ENCODE measurements around the gene FAM89B.
"Not testable (repeated sequence)": the region's sequence is repeated elsewhere in the genome, so short reads cannot be mapped to it uniquely, and the experiment has no call there.

Gene FAM89B

GRCh38 chr11:65556470-65557279, 15.7 kb upstream of the FAM89B start:
- no peak for DNase-seq (ENCODE audit: extremely low read depth in 1 of 2, low read depth in 1 of 2)

- no peak for DNase-seq (ENCODE audit: extremely low read depth in 1 of 2, low read depth in 1 of 2)
Observed at GRCh38 chr11:65557280-65558001, 14.9 kb upstream of the FAM89B start.

DNA sequence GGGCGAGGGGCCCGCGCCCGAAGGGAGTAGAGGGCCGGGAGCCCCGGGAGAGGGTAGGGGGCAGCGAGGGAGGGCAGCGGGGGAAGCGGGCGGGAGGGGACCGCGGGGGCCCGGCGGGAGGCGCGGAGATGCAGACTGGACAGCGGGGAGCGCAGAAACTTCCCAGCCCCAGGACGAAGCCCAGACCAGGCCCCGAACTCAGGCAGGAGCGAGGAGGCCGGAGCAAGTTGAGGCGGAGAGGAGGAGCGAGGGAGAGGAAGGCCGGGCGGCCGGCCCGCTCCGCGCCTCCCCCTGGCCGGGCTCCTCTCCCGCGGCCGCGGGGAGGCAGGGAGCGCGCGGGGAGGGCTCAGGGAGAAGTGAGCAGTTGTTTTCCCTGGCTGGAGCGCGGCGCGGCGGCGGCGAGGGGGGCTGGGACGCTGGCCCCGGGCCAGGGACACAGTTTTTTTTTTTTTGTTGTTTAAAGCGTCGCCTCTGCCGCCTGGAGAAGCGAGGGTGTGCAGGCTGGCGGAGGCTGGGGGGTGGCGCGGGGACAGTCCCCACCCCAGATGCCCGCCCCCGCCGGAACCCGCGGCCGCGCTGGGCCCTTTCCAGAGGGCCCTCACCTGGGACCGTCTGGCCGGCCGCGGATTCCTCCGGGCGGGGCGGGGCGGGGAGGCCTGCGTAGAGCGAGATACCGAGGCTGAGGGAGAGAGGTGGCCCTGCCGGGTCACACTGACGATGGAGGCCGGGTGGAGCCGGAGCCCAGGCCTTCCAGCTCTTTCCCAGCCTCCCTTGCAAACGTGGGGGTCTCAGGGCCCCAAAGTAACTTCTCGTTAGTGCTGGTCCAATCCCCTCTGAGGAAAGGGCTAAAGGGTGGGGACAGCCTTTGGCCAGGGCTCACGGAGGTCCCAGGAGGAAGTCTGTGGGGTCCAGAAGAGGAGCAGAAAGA, 14.1 kb upstream of the FAM89B start, which contains the start of gene LTBP3:
LTBP3 (minus strand) TSS at position 358 of the 928 bp plus-strand sequence. CDS start 400 bp downstream, outside the sequence.
- DNase-seq (ENCODE audit: extremely low read depth in 1 of 2, low read depth in 1 of 2), result no peak

DNA sequence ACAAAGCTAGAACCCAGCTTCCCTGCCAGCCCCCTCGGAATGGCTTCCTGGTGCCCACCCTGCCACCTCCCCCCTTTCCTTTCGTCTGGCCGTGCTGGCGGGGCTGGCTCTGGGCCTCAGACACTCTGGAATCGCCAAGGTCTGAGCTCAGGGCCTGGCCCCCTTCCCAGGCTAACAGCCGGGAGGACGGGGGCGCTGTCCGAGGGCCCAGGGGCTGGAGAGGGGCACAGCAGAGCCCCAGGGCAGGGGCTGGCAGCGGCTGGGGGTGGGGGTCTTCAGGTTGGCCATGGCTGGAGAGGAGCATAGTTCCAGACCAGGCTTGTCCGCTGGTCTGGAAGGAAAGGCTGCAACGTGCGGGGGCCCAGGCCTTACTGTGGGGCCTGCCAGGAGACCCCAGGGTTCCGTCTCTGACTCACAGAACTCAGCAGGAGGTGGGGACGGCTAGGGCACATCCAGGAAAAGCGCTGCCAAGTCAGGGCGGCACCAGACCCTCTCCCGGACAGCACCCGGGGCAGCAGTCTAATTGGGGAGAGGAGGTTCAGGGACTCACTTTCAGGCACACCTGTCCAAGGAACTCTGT, 13.3 kb upstream of the FAM89B start:
- DNase-seq (ENCODE audit: extremely low read depth in 1 of 2, low read depth in 1 of 2), result no peak

- DNase-seq (ENCODE audit: extremely low read depth in 1 of 2, low read depth in 1 of 2), result no peak
Observed at GRCh38 chr11:65559535-65559934, 12.8 kb upstream of the FAM89B start.

- no peak for DNase-seq (ENCODE audit: extremely low read depth in 1 of 2, low read depth in 1 of 2)
Observed at GRCh38 chr11:65559951-65560537, 12.3 kb upstream of the FAM89B start.

DNA sequence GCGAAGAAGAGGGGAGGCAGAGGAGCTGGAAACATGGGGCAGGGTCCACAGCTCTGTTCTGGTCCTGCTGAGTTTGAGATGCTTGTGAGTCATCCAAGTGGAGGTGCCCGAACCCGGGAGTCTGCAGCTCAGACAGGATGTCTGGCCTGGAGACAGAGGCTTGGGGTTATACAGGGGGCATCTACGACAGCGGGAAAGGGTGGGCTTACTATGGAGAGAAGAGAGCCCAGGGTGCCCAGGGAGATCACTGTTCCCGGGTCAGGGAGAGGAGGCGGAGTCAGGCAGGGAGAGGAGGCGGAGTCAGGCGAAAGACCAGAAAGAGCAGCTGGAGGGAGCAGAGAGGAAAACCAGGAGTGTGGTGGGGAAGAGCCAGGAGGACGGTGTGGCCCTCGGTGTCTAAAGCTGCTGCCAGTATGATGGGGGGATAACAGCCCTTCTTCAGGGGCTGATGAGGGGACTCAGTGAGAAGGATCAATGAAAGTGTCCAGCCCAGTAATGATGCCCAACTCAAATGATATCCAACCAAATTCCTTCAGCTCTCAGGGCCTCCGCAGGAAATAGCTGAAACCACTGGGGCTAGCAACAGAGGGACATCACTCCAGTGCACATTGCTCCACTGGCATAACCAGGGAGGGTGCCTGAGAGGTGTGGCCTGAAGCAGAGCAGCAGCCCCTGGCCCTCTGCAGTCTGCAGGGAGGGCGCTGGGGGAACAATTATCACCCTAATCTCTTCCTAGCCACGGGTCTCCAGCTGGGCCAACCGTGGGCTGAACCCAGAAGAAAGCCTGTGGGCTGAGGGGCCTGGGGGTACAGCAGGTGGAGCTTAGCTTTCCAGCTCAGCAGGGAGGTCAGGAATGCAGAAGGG, 11.6 kb upstream of the FAM89B start:
- no peak for DNase-seq (ENCODE audit: extremely low read depth in 1 of 2, low read depth in 1 of 2)

- DNase-seq (ENCODE audit: extremely low read depth in 1 of 2, low read depth in 1 of 2), result no peak
Observed at GRCh38 chr11:65562020-65562419, 10.3 kb upstream of the FAM89B start.

- DNase-seq (ENCODE audit: extremely low read depth in 1 of 2, low read depth in 1 of 2), result no peak
Observed at GRCh38 chr11:65562788-65563187, 9.6 kb upstream of the FAM89B start.

- no peak for DNase-seq (ENCODE audit: extremely low read depth in 1 of 2, low read depth in 1 of 2)
Observed at GRCh38 chr11:65563601-65564000, 8.7 kb upstream of the FAM89B start.

- not testable (repeated sequence) for DNase-seq (ENCODE audit: extremely low read depth in 1 of 2, low read depth in 1 of 2)
Observed at GRCh38 chr11:65564879-65565559, 7.3 kb upstream of the FAM89B start.

- DNase-seq (ENCODE audit: extremely low read depth in 1 of 2, low read depth in 1 of 2), result no peak
Observed at GRCh38 chr11:65565624-65566453, 6.5 kb upstream of the FAM89B start.

GRCh38 chr11:65569164-65569972, 3.0 kb upstream of the FAM89B start:
- no peak for DNase-seq (ENCODE audit: extremely low read depth in 1 of 2, low read depth in 1 of 2)

GRCh38 chr11:65569973-65570918, 2.1 kb upstream of the FAM89B start, which contains the start of gene ZNRD2:
Gene ZNRD2, plus strand, starts transcription at chr11:65570477. Its CDS starts 15 bp downstream, at chr11:65570492.
- DNase-seq (ENCODE audit: extremely low read depth in 1 of 2, low read depth in 1 of 2), result peak; percentile 92 to 98

- DNase-seq (ENCODE audit: extremely low read depth in 1 of 2, low read depth in 1 of 2), result no peak
Observed at GRCh38 chr11:65571420-65571819, 918 bp upstream of the FAM89B start.

DNA sequence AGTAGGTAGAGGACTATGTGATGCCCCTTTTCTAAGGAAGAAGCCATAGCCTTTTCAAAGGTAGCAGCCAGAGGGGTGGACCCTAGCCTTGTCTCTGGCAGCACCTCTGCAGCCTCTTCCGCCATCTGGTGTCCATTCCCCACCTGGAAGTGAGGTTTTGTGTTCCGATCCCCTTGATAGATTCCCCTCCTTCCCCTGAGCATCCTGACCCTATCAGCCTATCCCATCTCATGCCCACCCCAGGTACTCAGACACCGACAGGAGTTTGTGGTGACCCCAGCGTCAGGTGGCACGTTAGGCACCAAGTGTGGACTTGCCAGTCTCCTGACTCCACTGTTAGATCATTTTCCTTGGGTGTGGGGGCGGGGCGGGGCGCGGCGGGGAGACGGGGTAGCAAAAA, 398 bp upstream of the FAM89B start:
- no peak for DNase-seq (ENCODE audit: extremely low read depth in 1 of 2, low read depth in 1 of 2)

Data from activated CD8-positive, alpha-beta memory T cell treated with anti-CD3 and anti-CD28 coated beads for 1 hour (primary cell).